PFSK-1 (cell line): ENCODE measurements around the gene DHX29.

Experiments used
- POLR2AphosphoS5 ChIP-seq: IDR thresholded peaks from 2 replicates; pipeline ENCODE4 v1.6.1; 2012; ENCODE audit warnings: low read depth, mild to moderate bottlenecking, control low read depth, low read length, moderate library complexity
- SIN3A ChIP-seq: IDR thresholded peaks from 2 replicates; pipeline ENCODE4 v1.6.1; 2012; ENCODE audit warnings: mild to moderate bottlenecking, low read length, moderate library complexity, borderline replicate concordance; ENCODE audit not compliant: insufficient read depth
- TAF1 ChIP-seq: IDR thresholded peaks from 2 replicates; pipeline ENCODE4 v1.6.1; 2012; ENCODE audit warnings: low read length, control low read depth, borderline replicate concordance; ENCODE audit not compliant: insufficient read depth

GRCh38 chr5:55343107-55343506, 35.6 kb upstream of the DHX29 start:
- no peak for TF ChIP-seq POLR2AphosphoS5
- no peak for TF ChIP-seq SIN3A
- no peak for TF ChIP-seq TAF1
